Loucy (cell line): ENCODE results near the gene SLAMF6.
"Not testable (repeated sequence)": the region's sequence is repeated elsewhere in the genome, so short reads cannot be mapped to it uniquely, and the experiment has no call there.

ENCODE experiments used
- EZH2phosphoT487 ChIP-seq: fragments of 200-600 bp; IDR thresholded peaks from 2 replicates; pipeline ENCODE4 v1.6.1; 2018; ENCODE audit warnings: antibody characterized with exemption, mild to moderate bottlenecking, moderate library complexity, borderline replicate concordance
- TF ChIP-seq, protein P1 (sequence below): fragments of 200-600 bp; sonication (generic); conservative IDR thresholded peaks from 2 replicates; pipeline ENCODE4 v1.5.1; 2014; ENCODE audit warnings: mild to moderate bottlenecking, antibody characterized with exemption, low read length

DNA sequence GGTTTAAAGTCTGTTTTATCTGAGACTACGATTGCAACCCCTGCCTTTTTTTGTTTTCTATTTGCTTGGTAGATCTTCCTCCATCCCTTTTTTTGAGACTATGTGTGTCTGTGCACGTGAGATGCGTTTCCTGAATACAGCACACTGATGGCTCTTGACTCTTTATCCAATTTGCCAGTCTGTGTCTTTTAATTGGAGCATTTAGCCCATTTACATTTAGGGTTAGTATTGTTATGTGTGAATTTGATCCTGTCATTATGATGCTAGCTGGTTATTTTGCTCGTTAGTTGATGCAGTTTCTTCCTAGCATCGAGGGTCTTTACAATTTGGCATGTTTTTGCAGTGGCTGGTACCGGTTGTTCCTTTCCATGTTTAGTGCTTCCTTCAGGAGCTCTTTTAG lies 44.0 kb downstream of the SLAMF6 start:
- TF ChIP-seq, protein P1, sequence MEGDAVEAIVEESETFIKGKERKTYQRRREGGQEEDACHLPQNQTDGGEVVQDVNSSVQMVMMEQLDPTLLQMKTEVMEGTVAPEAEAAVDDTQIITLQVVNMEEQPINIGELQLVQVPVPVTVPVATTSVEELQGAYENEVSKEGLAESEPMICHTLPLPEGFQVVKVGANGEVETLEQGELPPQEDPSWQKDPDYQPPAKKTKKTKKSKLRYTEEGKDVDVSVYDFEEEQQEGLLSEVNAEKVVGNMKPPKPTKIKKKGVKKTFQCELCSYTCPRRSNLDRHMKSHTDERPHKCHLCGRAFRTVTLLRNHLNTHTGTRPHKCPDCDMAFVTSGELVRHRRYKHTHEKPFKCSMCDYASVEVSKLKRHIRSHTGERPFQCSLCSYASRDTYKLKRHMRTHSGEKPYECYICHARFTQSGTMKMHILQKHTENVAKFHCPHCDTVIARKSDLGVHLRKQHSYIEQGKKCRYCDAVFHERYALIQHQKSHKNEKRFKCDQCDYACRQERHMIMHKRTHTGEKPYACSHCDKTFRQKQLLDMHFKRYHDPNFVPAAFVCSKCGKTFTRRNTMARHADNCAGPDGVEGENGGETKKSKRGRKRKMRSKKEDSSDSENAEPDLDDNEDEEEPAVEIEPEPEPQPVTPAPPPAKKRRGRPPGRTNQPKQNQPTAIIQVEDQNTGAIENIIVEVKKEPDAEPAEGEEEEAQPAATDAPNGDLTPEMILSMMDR = not testable (repeated sequence)
- TF ChIP-seq EZH2phosphoT487 = not testable (repeated sequence)
